ENCODE measurements around the gene LAMB2. TPM values are rescaled to one million over a fixed set of nuclear protein-coding genes. Genes with fewer than 3 reads are reported as not detected.

The LAMB2 gene
- total RNA-seq: 772 TPM
- long read RNA-seq, full-length matches to known transcripts: 503 of 1,348 reads
- long read RNA-seq, partial matches to known transcripts: 722 of 1,348 reads
- long read RNA-seq, other reads (novel, unspliced or antisense): 123 of 1,348 reads

- peaks cover 36% of the 10 kb centered on the region for H3K36me3 ChIP-seq
- no peaks in the 10 kb centered on the region for H3K9me3 ChIP-seq (replicated peaks)
- peak within 1 kb of the TSS; percentile 93 for H3K4me3 ChIP-seq
- peaks cover 65% of the 10 kb centered on the region for H3K4me1 ChIP-seq
- H3K27me3 ChIP-seq (ENCODE audit: low read depth): no peaks in the 10 kb centered on the region
- peak within 1 kb of the TSS; percentile 94 for H3K27ac ChIP-seq (replicated peaks)
- intact Hi-C loops (cut with micrococcal nuclease): no loop called here
- TF ChIP-seq CTCF (IDR thresholded peaks at IDR 0.05; ENCODE audit: borderline replicate concordance): no peak
- DNase-seq: peak; percentile 84
These were observed at the start of gene LAMB2 for GRCh38 chr3:49132437-49133225. TSS of gene LAMB2 (minus strand) at chr3:49133050. CDS start at chr3:49132867, 183 bp downstream.

GRCh38 chr3:49181351-49181750 is 48.5 kb upstream of the LAMB2 start:
- H3K27ac ChIP-seq (replicated peaks): no peak overlapping the region
- H3K4me3 ChIP-seq: no peak overlapping the region
- peaks cover 30% of the 10 kb centered on the region for H3K4me1 ChIP-seq
- peaks cover 5% of the 10 kb centered on the region for H3K36me3 ChIP-seq
- DNase-seq: no peak
- no peak for TF ChIP-seq CTCF (IDR thresholded peaks at IDR 0.05; ENCODE audit: borderline replicate concordance)
- no peaks in the 10 kb centered on the region for H3K27me3 ChIP-seq (ENCODE audit: low read depth)
- H3K9me3 ChIP-seq (replicated peaks): no peaks in the 10 kb centered on the region
- intact Hi-C loops (cut with micrococcal nuclease): no loop called here

GRCh38 chr3:49180116-49180515 is 47.3 kb upstream of the LAMB2 start:
- H3K27ac ChIP-seq (replicated peaks): no peak overlapping the region
- H3K4me1 ChIP-seq: peaks cover 43% of the 10 kb centered on the region
- TF ChIP-seq CTCF (IDR thresholded peaks at IDR 0.05; ENCODE audit: borderline replicate concordance): no peak
- H3K36me3 ChIP-seq: peaks cover 18% of the 10 kb centered on the region
- H3K27me3 ChIP-seq (ENCODE audit: low read depth): no peaks in the 10 kb centered on the region
- H3K4me3 ChIP-seq: no peak overlapping the region
- H3K9me3 ChIP-seq (replicated peaks): no peaks in the 10 kb centered on the region
- DNase-seq: no peak
- intact Hi-C loops (cut with micrococcal nuclease): no loop called here

- Histone ChIP-seq H3K27ac (replicated peaks) (peak overlapping the region; percentile 53), H3K27me3 (ENCODE audit: low read depth) (no peaks in the 10 kb centered on the region), H3K4me3 (no peak overlapping the region), H3K4me1 (peaks cover 73% of the 10 kb centered on the region), H3K36me3 (peaks cover 27% of the 10 kb centered on the region), H3K9me3 (replicated peaks) (no peaks in the 10 kb centered on the region)
- intact Hi-C loops (cut with micrococcal nuclease): loop anchor here (10.0 kb wide), 1 partner anchor 98 kb away; the partner anchor contains the start of gene C3orf62
- TF ChIP-seq CTCF (IDR thresholded peaks at IDR 0.05; ENCODE audit: borderline replicate concordance): no peak
- no peak for DNase-seq
These were observed 44.2 kb upstream of the LAMB2 start for GRCh38 chr3:49177073-49177472.

GRCh38 chr3:49175530-49175929 is 42.7 kb upstream of the LAMB2 start:
- Histone ChIP-seq H3K27me3 (ENCODE audit: low read depth) (no peaks in the 10 kb centered on the region), H3K4me1 (peaks cover 89% of the 10 kb centered on the region), H3K27ac (replicated peaks) (peak overlapping the region; percentile 94), H3K36me3 (peaks cover 27% of the 10 kb centered on the region), H3K4me3 (no peak overlapping the region), H3K9me3 (replicated peaks) (no peaks in the 10 kb centered on the region)
- TF ChIP-seq CTCF (IDR thresholded peaks at IDR 0.05; ENCODE audit: borderline replicate concordance): no peak
- intact Hi-C loops (cut with micrococcal nuclease): loop anchor here (10.0 kb wide), 1 partner anchor 99 kb away; the partner anchor contains the start of gene C3orf62
- DNase-seq: no peak
